ENCODE results near the gene TLK1.

Gene TLK1

GRCh38 chr2:171185165-171185818 is 24.6 kb upstream of the TLK1 start:
- in situ Hi-C loops (cut with MboI; ENCODE audit: low sequenced_read_pairs, unreplicated experiment): no loop called here
- DNase-seq (ENCODE audit: low spot score): no peak
- TF ChIP-seq CTCF (IDR thresholded peaks at IDR 0.05; ENCODE audit: borderline replicate concordance, control extremely low read depth, extremely low read depth, insufficient read depth, missing control alignments): peak; percentile 1

GRCh38 chr2:171181064-171182049 is 20.7 kb upstream of the TLK1 start:
- in situ Hi-C loops (cut with MboI; ENCODE audit: low sequenced_read_pairs, unreplicated experiment): no loop called here
- no peak for TF ChIP-seq CTCF (IDR thresholded peaks at IDR 0.05; ENCODE audit: borderline replicate concordance, control extremely low read depth, extremely low read depth, insufficient read depth, missing control alignments)
- no peak for DNase-seq (ENCODE audit: low spot score)

- in situ Hi-C loops (cut with MboI; ENCODE audit: low sequenced_read_pairs, unreplicated experiment): no loop called here
- DNase-seq (ENCODE audit: low spot score): peak; percentile 28
- TF ChIP-seq CTCF (IDR thresholded peaks at IDR 0.05; ENCODE audit: borderline replicate concordance, control extremely low read depth, extremely low read depth, insufficient read depth, missing control alignments): no peak
These were observed 19.7 kb upstream of the TLK1 start for GRCh38 chr2:171180229-171180930.

- in situ Hi-C loops (cut with MboI; ENCODE audit: low sequenced_read_pairs, unreplicated experiment): no loop called here
- DNase-seq (ENCODE audit: low spot score): no peak
- no peak for TF ChIP-seq CTCF (IDR thresholded peaks at IDR 0.05; ENCODE audit: borderline replicate concordance, control extremely low read depth, extremely low read depth, insufficient read depth, missing control alignments)
These were observed 18.3 kb upstream of the TLK1 start for GRCh38 chr2:171178993-171179392.

GRCh38 chr2:171176516-171176915 is 15.8 kb upstream of the TLK1 start:
- in situ Hi-C loops (cut with MboI; ENCODE audit: low sequenced_read_pairs, unreplicated experiment): no loop called here
- no peak for TF ChIP-seq CTCF (IDR thresholded peaks at IDR 0.05; ENCODE audit: borderline replicate concordance, control extremely low read depth, extremely low read depth, insufficient read depth, missing control alignments)
- DNase-seq (ENCODE audit: low spot score): no peak

GRCh38 chr2:171174075-171174474 is 13.4 kb upstream of the TLK1 start:
- no peak for DNase-seq (ENCODE audit: low spot score)
- in situ Hi-C loops (cut with MboI; ENCODE audit: low sequenced_read_pairs, unreplicated experiment): no loop called here
- TF ChIP-seq CTCF (IDR thresholded peaks at IDR 0.05; ENCODE audit: borderline replicate concordance, control extremely low read depth, extremely low read depth, insufficient read depth, missing control alignments): no peak

Data from GM13976 (cell line).